GM04504 (cell line): Measurements from ENCODE around the gene ZRSR2.
A peak's percentile ranks its signal among the peaks of the same experiment; 100 is the strongest.
"Not testable (repeated sequence)": the region's sequence is repeated elsewhere in the genome, so short reads cannot be mapped to it uniquely, and the experiment has no call there.

Source experiments
- DNase-seq: peaks from one replicate; pipeline ENCODE4 v3.0.0-alpha.2; 2012; ENCODE audit warnings: low read depth

The ZRSR2 gene, protein sequence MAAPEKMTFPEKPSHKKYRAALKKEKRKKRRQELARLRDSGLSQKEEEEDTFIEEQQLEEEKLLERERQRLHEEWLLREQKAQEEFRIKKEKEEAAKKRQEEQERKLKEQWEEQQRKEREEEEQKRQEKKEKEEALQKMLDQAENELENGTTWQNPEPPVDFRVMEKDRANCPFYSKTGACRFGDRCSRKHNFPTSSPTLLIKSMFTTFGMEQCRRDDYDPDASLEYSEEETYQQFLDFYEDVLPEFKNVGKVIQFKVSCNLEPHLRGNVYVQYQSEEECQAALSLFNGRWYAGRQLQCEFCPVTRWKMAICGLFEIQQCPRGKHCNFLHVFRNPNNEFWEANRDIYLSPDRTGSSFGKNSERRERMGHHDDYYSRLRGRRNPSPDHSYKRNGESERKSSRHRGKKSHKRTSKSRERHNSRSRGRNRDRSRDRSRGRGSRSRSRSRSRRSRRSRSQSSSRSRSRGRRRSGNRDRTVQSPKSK

DNA sequence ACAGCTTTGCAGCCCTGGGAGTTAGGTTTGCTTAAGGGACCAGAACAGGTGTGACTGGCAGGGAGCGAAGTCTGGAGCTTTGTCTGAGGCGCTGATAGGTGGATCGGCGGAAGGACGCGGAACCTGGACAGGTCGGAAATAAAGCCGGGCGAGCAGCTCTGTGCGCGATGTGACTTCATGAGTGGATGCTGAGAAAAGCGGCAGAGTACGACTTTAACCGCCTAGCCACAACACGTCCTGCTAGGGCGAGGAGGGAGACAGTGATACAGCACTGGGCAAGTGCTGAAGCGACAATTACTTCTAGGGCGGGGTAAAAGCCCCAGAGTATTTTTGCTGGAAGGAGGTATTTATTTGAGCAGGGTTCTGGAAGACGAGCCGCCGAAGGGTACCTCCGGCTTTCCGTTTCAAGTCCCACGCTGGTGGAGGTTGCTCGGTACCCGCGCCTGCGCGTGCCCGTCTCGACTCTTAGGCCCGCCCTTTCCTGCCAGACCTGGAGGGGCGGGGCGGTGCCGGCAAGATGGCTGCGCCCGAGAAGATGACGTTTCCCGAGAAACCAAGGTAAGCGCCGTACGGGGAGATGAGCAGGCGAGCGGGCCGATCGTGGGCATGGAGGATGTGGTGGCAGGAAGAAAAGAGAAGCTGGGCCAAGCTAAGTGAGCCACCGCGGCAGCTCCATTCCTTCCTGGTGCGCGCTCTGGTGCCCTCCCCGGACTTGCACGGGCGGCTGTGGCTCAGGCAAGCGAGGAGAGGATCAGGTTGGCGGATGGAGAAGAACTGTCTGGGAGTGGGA is at the start of gene ZRSR2:
ZRSR2 (plus strand) TSS at position 506 of the 790 bp plus-strand sequence; CDS start at position 518, 12 bp downstream.
- DNase-seq = peak; percentile 57

DNA sequence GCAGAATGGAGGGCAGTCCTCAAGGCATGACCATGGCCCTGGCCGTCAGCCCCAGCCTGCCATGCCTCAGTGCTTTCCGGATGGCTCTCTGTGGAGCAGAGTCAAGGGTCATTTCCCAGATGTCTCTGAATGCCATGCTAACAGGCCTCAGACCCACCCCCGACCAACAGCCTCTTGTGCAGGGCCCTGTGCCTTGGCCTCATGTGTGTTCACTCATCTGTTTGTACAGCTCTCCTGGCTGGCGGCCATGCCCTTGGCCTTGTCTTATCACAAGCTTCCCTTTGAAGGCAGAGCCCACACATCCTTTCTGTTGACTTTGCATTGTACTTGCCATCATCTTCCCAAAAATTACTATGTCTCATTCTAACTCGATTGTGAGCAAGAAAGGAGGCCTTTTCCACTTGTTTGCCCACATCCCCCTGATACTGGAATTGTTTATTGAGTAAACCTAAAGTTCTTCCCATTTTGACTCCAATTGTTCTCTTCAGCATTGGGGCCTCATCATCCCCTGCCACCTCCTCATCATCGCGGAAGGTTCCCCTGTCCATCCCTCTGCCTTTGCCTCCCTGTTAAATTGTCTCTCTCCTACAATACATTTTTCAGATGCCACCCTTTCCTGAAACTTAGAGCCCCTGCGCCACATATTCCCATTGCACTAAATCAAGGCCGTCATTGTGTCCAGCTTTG is 46.0 kb upstream of the ZRSR2 start:
- DNase-seq = no peak

DNA sequence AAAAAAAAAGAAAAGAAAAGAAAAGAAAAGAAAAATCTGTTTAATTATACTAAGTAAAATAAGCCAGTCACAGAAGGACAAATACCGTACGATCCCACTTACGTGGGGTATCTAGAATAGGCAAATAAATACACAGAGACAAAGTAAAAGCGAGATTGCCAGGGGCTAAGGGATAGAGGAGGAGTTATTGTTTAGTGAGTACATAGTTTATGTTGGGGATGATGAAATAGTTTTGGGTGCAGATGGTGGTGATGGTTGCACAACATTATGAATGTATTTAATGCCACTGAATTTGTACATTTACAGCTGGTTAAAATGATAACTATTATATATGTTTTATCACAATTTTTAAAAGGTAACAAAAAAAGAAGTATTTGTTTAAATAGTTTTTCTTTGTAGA is 45.1 kb upstream of the ZRSR2 start:
- DNase-seq = no peak

DNA sequence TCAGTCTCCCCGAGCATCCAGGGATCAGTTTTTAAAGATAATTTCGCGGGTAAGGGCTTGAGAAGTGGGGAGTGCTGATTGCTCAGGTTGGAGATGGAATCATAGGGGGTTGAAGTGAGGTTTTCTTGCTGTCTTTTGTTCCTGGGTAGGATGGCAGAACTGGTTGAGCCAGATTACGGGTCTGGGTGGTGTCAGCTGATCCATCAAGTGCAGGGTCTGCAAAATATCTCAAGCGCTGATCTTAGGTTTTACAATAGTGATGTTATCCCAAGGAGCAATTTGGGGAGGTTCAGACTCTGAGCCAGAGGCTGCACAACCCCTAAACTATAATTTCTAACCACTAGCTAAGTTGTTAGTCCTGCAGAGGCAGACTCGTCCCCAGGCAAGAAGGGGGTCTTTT is 43.6 kb upstream of the ZRSR2 start:
- DNase-seq = not testable (repeated sequence)

DNA sequence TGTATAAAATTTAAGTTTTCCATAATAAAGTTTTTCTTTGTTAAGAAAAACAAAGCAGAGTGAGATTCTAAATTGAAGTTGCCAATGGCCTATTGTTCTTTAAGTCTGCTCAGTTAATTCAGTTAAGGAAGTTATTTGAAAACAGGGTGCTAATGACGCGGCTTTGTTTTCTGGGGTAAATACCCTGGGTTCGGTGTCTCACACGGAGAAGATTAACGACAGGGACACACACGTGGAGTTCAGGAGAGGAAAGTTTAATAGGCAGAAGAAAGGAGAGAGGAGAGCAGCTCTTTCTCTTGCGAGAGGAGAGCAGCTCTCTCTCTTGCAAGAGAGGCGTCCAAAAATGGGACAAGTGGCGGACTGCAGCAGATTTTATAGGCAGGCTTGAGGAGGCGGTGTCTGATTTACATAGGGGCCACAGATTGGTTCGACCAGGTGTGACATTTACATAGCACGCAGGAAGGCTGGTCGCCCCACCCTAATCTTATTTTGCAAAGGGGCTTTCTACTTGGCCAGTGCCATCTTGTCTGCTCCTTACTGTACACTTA is 42.6 kb upstream of the ZRSR2 start:
- no peak for DNase-seq

DNA sequence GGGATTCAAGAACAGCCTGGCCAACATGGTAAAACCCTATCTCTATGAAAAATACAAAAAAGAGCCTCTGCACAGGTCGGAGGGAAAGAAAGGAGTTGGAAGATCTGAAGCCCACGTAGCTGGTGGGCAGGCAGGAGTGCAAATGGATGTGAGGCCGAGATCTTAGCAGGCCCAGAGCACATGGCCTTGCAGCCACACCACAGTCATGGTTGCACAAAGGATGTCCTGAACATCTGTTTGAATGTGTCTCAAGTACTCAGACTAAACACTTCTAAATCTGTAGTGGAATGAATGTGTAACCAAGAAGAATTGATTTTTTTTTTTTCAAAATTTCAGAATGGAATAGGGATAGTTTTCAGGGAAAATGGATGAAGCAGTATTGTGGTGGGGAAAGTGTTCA is 41.4 kb upstream of the ZRSR2 start:
- no peak for DNase-seq

DNA sequence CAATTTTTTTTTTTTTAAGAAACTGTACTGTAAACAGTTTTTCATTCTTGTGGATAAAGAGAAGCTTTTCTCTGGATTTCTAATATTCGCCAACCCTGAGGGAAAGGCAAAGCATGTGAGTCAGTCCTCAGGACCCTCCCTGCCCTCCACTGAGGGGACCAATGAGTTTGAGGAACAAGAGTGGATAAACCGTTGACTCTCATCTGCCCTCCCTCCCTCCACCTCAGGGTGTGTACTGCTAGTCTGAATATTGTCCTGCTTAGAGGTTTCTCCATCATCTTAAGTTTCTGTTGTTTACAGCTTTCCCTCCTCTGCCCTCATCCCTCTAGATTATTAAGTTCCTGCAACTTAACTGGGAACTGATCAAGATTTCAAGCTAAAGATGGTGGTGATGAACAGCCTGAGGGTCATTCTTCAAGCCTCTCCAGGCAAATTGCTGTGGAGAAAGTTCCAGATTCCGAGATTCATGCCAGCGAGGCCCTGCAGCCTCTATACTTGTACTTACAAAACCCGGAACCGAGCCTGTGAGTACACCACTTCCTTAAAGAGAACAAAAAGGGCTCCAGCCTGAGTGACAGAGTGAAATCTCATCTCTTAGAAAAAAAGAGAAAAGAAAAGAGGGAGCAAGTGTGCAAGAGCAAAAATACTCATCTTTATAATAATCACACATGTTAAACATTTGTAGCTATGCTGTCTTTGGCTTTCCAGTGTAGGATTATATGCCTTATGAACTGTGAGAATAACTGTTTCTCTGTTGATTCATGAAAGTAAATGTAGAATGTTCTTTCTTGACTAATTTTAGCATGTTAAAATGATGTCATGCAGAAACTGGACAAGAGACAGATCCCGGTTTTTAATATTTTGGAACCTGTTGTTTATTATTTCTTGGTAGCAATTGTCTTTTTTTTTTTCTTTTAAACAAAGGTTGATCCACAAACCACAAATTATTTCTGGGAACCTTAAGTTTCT is 40.4 kb upstream of the ZRSR2 start:
- no peak for DNase-seq

DNA sequence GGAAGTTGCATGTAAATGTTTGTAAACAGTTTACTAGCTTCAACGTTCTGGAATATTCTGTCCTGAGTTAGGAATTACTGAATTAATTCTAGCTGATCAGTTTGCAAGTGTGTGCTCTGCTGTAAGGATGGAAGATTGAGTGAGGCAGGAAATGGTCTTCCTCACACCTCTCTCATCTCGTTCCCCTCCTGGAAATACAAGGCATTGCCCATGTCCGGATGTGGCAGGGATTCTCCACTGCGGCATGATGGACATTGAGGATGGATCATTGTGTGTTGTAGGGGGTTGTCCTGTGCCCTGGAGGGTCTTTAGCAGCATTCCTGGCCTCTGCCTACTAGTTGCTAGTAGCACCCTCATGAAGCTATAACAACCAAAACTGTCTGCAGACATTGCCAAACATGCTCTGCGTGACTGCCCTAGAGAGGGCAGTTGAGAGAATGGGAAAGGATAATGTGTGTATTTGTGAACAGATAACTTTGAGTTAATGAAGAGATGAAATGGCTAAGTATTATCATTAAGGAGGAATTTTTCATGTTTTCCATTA is 39.6 kb upstream of the ZRSR2 start:
- DNase-seq = peak; percentile 32

DNA sequence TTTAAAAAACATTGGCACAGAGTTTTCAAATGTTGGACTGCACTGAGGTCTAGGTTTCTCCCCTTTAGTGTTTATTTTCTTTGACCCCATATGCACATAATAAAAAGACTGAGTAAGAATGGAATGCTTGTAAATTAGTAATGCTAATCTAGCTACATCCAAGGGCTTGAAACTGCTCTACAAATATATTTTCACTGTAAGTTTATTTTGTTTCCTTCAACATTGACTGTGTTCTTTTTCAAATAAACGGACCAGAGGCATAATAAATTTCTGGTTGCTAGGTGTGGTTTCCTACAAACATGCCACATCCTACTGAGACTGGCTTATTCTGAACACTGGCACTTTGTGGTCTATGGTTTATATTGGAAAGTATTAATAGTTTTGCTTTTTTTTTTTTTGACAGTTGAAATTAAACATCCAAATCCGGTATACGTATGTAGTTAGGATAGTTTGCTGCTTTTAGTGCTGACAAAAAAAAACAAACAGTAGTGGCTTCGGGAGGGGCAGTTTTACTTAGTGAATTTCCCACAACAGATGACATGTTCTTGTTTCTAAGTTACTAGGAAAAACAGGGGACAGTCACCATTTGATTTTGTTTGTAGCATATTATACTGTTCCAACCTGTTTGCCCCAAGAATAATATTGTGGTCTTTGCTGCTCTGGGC is 39.0 kb upstream of the ZRSR2 start:
- DNase-seq = peak; percentile 77

DNA sequence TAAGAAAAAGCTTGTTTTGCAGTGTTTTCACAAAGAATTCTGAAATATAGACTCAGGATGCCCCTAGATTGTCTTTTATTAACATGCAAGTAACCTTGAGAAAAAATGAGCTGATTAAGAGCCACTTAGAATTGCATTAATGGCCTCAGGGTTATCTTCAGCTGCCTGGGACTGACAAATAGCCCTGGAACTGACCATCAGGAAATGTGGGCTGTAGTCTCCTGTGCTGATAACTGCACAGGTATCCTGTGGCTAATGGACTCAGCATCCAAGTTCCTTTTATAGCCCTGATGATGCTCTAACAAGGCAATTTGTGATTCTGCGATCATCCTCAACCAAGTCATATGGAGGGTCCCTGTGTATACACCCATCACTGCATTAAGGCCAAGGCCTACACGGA is 35.2 kb upstream of the ZRSR2 start:
- no peak for DNase-seq

DNA sequence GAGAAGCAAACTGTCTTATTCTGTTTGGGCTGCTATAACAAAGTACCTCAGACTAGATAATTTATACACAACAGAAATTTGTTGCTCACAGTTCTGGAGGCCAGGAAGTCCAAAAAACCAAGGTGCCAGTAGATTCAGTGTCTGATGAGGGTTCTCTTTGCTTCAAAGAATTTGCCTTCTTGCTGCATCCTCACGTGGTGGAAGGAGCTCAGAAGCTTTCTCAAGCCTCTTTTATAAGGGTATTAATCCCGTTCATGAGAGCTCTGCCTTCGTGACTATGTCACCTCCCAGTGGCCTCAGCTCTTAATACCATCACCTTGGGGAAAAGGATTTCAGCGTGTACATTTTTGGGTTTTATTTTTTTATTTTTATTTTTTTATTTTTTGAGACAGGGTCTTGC is 32.1 kb upstream of the ZRSR2 start:
- no peak for DNase-seq

DNA sequence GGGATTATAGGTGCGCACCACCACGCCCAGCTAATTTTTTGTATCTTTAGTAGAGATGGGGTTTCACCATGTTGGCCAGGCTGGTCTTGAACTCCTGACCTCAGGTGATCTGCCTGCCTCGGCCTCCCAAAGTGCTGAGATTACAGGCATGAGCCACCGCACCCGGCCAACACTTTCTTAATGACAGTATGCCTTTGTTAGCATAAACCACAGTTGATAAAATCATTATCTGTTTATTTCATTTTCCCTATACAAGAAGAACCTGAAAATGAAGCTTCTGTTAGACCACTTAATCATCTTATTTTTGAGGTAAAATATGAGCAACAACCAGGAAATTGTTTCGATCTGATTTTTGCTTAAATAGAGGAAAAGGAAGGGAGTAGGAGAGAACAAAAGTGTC is 30.4 kb upstream of the ZRSR2 start:
- DNase-seq = not testable (repeated sequence)

DNA sequence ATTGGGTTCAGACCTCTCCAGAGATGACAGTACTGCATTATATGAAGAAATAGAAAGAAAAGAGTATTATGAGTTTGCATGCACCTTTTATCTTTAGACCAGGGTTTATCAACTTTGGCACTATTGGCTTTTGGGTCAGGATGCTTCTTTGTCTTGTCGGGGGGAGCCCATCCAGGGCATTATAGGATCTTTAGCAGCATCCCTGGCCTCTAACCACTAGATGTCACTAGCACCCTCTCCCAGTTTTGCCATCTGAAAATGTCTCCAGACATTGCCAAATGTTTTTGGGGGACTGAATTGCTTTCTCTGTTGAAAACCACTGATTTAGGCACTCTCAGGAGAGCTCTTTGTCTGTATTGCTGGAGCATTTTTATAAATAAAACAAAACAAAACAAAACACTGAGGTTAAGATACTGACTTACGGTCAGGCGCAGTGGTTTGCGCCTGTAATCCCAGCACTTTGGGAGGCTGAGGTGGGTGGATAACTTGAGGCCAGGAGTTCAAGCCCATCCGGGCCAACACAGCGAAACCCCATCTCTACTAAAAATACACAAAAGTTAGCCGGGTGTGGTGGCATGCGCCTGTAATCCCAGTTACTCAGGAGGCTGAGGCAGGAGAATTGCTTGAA is 28.6 kb upstream of the ZRSR2 start:
- DNase-seq = peak; percentile 17

DNA sequence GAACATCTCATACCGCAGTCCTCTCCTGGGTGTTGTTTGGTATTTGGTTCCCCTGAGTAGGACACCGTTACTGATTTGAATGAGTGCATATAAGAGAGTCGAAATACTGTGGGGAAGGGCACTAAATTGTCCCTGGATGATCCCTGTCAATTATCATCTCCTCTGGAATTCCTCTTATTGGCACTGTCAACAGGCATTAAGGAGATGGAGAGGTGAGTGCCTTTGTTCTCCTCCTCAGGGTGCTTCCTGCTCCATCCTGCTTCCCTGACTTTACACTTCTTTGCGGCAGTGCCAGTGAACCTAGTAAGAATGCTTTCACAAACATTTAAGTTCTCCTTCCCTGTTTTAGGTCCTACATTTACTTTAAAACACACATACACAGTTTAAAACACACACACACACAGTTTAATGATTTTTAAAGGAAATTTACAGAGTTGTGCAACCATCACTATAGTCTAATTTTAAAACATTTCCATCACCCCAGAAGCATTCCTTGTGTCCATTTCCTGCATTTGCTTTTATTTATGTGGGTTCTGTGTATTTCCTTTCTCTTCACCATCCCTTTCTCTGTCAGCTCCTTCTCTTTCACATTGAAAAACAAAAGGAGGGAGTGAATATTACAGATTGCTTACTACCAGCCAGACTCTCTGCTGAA is 20.9 kb upstream of the ZRSR2 start:
- DNase-seq = no peak

DNA sequence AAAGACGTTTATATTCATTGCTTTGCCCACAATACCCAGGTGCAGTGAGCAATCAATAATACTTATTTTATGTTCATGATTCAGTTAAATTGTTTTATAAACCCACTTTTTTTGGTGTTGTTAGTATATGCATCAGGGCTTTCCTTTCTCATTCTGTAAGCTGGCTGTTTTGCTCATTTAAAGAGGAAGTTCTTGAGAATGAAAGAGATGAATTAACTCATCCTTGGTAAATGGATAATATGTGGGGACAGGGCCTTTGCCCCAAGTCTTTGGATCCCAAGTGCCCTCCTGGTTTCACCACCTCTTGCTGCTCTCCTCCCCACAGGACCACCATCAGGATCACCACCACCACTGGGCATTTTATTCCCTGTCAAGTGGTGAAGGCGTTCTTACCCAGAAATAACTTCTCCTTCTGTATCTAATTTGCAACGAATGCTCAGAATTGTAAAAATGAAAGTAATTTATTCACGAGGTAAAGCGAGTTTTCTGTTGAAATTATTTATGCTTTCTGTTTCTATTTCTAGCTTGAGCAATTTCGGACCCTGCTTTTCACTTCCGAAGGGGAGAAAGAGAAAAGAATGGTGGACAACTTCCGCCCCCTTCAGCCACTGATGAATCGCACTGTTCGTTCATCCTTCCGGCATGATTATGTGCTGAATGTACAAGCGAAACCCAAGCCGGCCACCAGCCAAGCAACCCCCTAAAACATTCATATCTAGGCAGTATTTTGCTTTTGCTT is 8.2 kb upstream of the ZRSR2 start:
- DNase-seq = no peak

DNA sequence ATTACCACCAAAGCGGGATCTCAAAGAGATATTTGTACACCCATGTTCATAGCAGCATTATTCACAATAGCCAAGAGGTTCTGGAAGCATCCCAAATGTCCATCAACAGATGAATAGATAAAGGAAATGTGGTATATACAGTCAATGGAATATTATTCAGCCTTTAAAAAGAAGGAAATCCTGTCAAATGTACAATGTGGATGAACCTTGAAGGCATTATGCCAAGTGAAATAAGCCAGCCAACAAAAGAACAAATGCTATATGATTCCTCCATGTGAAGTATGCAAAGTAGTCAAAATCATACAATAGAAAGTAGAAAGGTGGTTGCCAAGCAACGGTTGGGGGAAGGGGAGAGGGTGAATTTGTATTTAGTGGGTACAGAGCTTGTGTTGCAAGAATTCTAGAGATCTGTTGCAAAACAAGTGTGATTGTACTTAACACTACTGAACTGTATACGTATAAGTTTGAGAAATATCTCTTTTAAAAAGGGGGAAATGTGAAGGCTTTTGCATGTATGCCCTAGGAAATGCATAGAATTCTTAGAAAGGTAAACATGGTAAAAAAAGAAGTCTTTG is 5.0 kb upstream of the ZRSR2 start:
- DNase-seq = no peak

DNA sequence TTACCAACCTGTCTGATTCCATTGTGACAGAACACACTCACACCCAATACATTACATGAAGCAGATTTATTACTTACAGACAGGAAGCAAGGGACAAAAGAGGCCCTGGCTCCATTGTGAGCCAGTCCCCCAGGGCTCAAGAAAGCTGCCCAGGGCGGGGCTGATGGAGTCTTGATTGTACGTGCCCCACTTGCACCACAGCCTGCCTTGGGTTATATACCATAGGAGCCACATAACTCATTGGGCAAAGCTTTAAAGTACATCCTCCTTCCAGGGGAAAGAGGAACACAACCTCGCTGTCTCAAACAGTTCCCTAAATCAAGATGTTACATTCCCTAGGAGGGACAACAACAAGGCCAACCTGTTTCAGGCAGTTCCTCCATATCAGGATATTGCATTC is 3.4 kb upstream of the ZRSR2 start:
- DNase-seq = no peak

DNA sequence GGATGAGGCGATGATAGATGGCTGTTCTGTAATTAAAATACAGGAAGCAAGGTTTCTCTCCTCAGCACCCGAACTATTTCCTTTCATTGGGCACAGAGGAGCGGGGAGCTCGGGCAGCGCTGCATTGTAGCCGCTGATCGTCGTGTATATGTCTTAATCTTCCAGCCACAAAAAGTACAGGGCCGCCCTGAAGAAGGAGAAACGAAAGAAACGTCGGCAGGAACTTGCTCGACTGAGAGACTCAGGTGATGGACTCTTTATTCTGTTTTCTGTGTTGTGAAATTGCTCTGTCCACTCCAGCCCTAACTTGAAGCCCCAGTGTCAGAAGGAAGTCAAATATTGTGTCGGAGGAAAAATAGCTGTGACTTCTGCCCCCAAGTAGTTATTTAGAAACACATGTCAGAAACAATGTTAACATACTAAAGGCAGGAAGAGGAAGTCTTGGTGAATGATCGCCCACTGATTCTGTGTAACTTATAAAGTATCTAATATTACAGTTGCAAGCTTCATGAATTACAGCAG is 546 bp downstream of the ZRSR2 start:
- DNase-seq = no peak
